ENCODE measurements around the gene COX7B2. TPM values are rescaled to one million over a fixed set of nuclear protein-coding genes. Genes with fewer than 3 reads are reported as not detected.

Gene COX7B2
- polyA plus RNA-seq, 3 donors = not detected

DNA sequence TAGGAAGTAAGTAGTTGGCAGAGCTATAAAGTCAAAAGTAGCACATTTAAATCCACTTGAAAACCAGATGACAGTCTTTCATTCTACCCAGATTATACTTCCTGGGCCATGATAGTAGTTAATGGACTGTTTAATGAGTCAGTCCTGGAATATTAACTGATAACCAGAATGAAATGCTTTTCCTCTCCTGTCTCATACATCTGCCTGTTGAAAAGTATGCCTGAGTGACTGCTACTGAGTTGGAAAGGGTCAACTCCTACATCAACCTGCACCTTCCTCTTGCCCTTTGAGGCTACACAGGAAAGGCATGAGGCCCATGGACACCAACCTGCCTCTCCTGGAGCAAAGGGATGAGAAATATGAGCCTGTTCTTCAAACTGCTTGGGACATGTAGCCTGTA is 36.0 kb upstream of the COX7B2 start:
- Histone ChIP-seq H3K36me3 (replicated peaks in 1 of 2; ENCODE audit: control insufficient read depth in 1 of 2, insufficient read depth in 2 of 2, low read length in 2 of 2) (no peaks in the 10 kb centered on the region), H3K27ac (ENCODE audit: low read depth in 1 of 2, low read length in 2 of 2) (no peak overlapping the region), H3K4me2 (replicated peaks; ENCODE audit: extremely low read depth, low read length, poor library complexity, severe bottlenecking) (no peak overlapping the region), H3K4me3 (replicated peaks in 1 of 3; ENCODE audit: low read depth in 2 of 3, low read length in 3 of 3) (no peak overlapping the region), H3K9me3 (replicated peaks in 1 of 2; ENCODE audit: control insufficient read depth in 1 of 2, insufficient read depth in 1 of 2, low read length in 2 of 2) (no peaks in the 10 kb centered on the region), H3K9ac (ENCODE audit: insufficient read depth, low read length, poor library complexity, severe bottlenecking) (no peak overlapping the region), H4K20me1 (ENCODE audit: insufficient read depth, low read length) (no peaks in the 10 kb centered on the region), H3K27me3 (ENCODE audit: control insufficient read depth in 2 of 2, insufficient read depth in 2 of 2, low read length in 2 of 2) (peaks cover 0 to 2% of the 10 kb centered on the region in 2 donors), H3K4me1 (ENCODE audit: control insufficient read depth in 1 of 2, insufficient read depth in 2 of 2, low read length in 2 of 2) (no peaks in the 10 kb centered on the region), H3K79me2 (ENCODE audit: insufficient read depth, low read length) (no peaks in the 10 kb centered on the region), H2AFZ (ENCODE audit: insufficient read depth, low read depth, low read length, poor library complexity, severe bottlenecking) (no peak overlapping the region)
- H3K4me1 Mint-ChIP-seq = no peaks in the 10 kb centered on the region
- DNase-seq = no peak
- H3K27me3 Mint-ChIP-seq (ENCODE audit: low read depth in 3 of 3) = peaks cover 0 to 10% (median 3%) of the 10 kb centered on the region in 3 donors
- H3K27ac Mint-ChIP-seq = no peak overlapping the region
- H3K9me3 Mint-ChIP-seq = no peaks in the 10 kb centered on the region
- intact Hi-C loops (cut with micrococcal nuclease) = no loop called here
- H3K36me3 Mint-ChIP-seq = no peaks in the 10 kb centered on the region
- no peak for TF ChIP-seq CTCF (IDR thresholded peaks at IDR 0.05)
- H3K4me3 Mint-ChIP-seq = no peak overlapping the region

DNA sequence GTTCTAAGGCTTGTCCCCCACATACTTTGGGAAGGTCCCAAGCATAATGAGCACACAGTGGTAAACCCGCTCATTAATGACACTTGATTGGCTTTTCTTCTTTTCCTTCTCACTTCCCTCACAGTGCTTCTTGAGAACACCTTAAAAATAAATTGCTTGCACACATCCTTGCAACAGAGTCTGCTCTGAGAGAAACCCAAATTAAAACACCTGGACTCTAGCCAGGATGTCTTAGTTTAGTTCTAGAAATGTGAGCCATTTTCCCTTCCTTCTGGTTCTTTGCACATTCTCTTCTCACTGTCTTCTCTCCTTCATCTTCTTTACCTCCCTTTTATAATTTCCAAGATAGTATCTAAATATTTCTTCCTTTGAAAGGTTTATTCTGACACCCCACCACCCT is 35.3 kb upstream of the COX7B2 start:
- DNase-seq = no peak
- Mint-ChIP-seq H3K4me1 (no peaks in the 10 kb centered on the region), H3K4me3 (no peak overlapping the region), H3K36me3 (no peaks in the 10 kb centered on the region), H3K9me3 (no peaks in the 10 kb centered on the region), H3K27ac (no peak overlapping the region), H3K27me3 (ENCODE audit: low read depth in 3 of 3) (peaks cover 0 to 10% (median 3%) of the 10 kb centered on the region in 3 donors)
- 100% methylated on average over 1 of the region's 1 CpG for WGBS (ENCODE audit: insufficient coverage)
- H3K4me1 ChIP-seq (ENCODE audit: control insufficient read depth in 1 of 2, insufficient read depth in 2 of 2, low read length in 2 of 2) = no peaks in the 10 kb centered on the region
- TF ChIP-seq CTCF (IDR thresholded peaks at IDR 0.05) = no peak
- no peak overlapping the region for H3K4me2 ChIP-seq (replicated peaks; ENCODE audit: extremely low read depth, low read length, poor library complexity, severe bottlenecking)
- no peaks in the 10 kb centered on the region for H3K79me2 ChIP-seq (ENCODE audit: insufficient read depth, low read length)
- intact Hi-C loops (cut with micrococcal nuclease) = no loop called here
- no peak overlapping the region for H3K27ac ChIP-seq (ENCODE audit: low read depth in 1 of 2, low read length in 2 of 2)
- H3K36me3 ChIP-seq (replicated peaks in 1 of 2; ENCODE audit: control insufficient read depth in 1 of 2, insufficient read depth in 2 of 2, low read length in 2 of 2) = no peaks in the 10 kb centered on the region
- H2AFZ ChIP-seq (ENCODE audit: insufficient read depth, low read depth, low read length, poor library complexity, severe bottlenecking) = no peak overlapping the region
- H3K9me3 ChIP-seq (replicated peaks in 1 of 2; ENCODE audit: control insufficient read depth in 1 of 2, insufficient read depth in 1 of 2, low read length in 2 of 2) = no peaks in the 10 kb centered on the region
- H3K9ac ChIP-seq (ENCODE audit: insufficient read depth, low read length, poor library complexity, severe bottlenecking) = no peak overlapping the region
- no peak overlapping the region for H3K4me3 ChIP-seq (replicated peaks in 1 of 3; ENCODE audit: low read depth in 2 of 3, low read length in 3 of 3)
- H3K27me3 ChIP-seq (ENCODE audit: control insufficient read depth in 2 of 2, insufficient read depth in 2 of 2, low read length in 2 of 2) = peaks cover 0 to 2% of the 10 kb centered on the region in 2 donors
- no peaks in the 10 kb centered on the region for H4K20me1 ChIP-seq (ENCODE audit: insufficient read depth, low read length)

Measured in CD14-positive monocyte (primary cell).